ENCODE results near the gene ABCC1. TPM values are rescaled to one million over a fixed set of nuclear protein-coding genes. Genes with fewer than 3 reads are reported as not detected.
"Not testable (repeated sequence)": the region's sequence is repeated elsewhere in the genome, so short reads cannot be mapped to it uniquely, and the experiment has no call there.

The ABCC1 gene
- total RNA-seq, 2 donors from 2014 or later: 15.2 to 27.5 TPM

DNA sequence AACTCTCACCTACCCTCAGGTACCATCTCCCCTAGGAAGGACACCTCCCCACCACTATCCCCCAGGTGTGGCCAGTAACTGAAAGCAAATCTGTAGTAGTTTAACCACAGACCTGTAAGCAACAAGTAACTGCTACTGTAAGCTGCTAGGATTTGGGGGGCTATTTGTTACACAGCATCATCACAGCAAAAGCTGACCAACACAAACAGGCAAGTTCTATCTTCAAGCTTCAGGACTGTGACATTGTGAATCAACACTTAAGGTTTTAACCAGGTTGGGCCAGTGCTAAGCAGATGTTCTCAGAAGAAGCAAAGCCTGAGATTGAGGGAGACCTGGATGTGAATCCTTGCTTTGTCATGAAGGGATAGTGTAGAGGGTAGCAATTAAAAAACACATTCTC, 226.9 kb downstream of the ABCC1 start:
- Histone ChIP-seq H3K4me3 (no peak overlapping the region), H3K36me3 (no peaks in the 10 kb centered on the region), H3K27ac (no peak overlapping the region), H3K27me3 (no peaks in the 10 kb centered on the region), H3K9me3 (peaks cover 0 to 5% of the 10 kb centered on the region in 2 donors), H3K4me1 (no peaks in the 10 kb centered on the region)
- no peak for DNase-seq (ENCODE audit: low spot score)
- TF ChIP-seq CTCF (IDR thresholded peaks at IDR 0.05): no peak

GRCh38 chr16:16178455-16179162, 229.2 kb downstream of the ABCC1 start:
- TF ChIP-seq CTCF (IDR thresholded peaks at IDR 0.05): no peak
- Histone ChIP-seq H3K27ac (no peak overlapping the region), H3K4me1 (no peaks in the 10 kb centered on the region), H3K9me3 (peaks cover 0 to 5% of the 10 kb centered on the region in 2 donors), H3K27me3 (no peaks in the 10 kb centered on the region), H3K36me3 (no peaks in the 10 kb centered on the region), H3K4me3 (no peak overlapping the region)
- no peak for DNase-seq (ENCODE audit: low spot score)

DNA sequence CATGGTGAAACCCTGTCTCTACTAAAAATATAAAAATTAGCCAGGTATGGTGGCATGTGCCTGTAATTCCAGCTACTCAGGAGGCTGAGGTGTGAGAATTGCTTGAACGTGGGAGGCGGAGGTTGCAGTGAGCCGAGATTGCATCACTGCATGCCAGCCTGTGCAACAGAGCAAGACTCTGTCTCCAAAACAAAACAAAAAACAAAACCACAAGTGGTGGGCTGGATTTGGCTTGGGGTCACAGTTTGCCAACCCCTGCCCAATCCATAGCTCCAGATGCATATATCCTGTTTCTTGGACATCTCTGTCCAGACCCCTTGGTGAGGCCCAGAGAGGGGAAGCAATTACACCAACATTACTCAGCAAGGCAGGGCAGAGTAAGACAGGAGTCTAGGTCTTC, 232.3 kb downstream of the ABCC1 start:
- H3K27ac ChIP-seq; H3K27me3 ChIP-seq; DNase-seq (ENCODE audit: low spot score); H3K9me3 ChIP-seq; H3K36me3 ChIP-seq; H3K4me1 ChIP-seq; H3K4me3 ChIP-seq: not testable (repeated sequence)

GRCh38 chr16:16182918-16183317, 233.5 kb downstream of the ABCC1 start:
- H3K4me3 ChIP-seq: no peak overlapping the region
- H3K9me3 ChIP-seq: no peaks in the 10 kb centered on the region
- no peaks in the 10 kb centered on the region for H3K4me1 ChIP-seq
- no peak overlapping the region for H3K27ac ChIP-seq
- DNase-seq (ENCODE audit: low spot score): no peak
- no peaks in the 10 kb centered on the region for H3K36me3 ChIP-seq
- no peaks in the 10 kb centered on the region for H3K27me3 ChIP-seq
- TF ChIP-seq CTCF (IDR thresholded peaks at IDR 0.05): no peak

- TF ChIP-seq CTCF (IDR thresholded peaks at IDR 0.05): no peak
- H3K9me3 ChIP-seq: no peaks in the 10 kb centered on the region
- H3K27ac ChIP-seq: no peak overlapping the region
- H3K4me3 ChIP-seq: no peak overlapping the region
- no peaks in the 10 kb centered on the region for H3K4me1 ChIP-seq
- no peaks in the 10 kb centered on the region for H3K27me3 ChIP-seq
- H3K36me3 ChIP-seq: no peaks in the 10 kb centered on the region
- no peak for DNase-seq (ENCODE audit: low spot score)
Observed at GRCh38 chr16:16183562-16183961, 234.1 kb downstream of the ABCC1 start.

- Histone ChIP-seq H3K4me1 (no peaks in the 10 kb centered on the region), H3K27me3 (no peaks in the 10 kb centered on the region), H3K9me3 (no peaks in the 10 kb centered on the region), H3K36me3 (no peaks in the 10 kb centered on the region), H3K4me3 (no peak overlapping the region), H3K27ac (no peak overlapping the region)
- DNase-seq (ENCODE audit: low spot score): no peak
- no peak for TF ChIP-seq CTCF (IDR thresholded peaks at IDR 0.05)
Observed at GRCh38 chr16:16184594-16184993, 235.2 kb downstream of the ABCC1 start.
